ENCODE results near the gene UNC13D. TPM values are rescaled to one million over a fixed set of nuclear protein-coding genes. Genes with fewer than 3 reads are reported as not detected.

The UNC13D gene
- total RNA-seq, 1 donor from 2014 or later = 33.1 TPM

GRCh38 chr17:75876190-75876937, 32.2 kb upstream of the UNC13D start:
- peak overlapping the region; percentile 85 to 96 for H3K4me3 ChIP-seq
- peak in 1 of 2 donors; percentile 76 for DNase-seq (ENCODE audit: low spot score in 2 of 2)
- peaks cover 38 to 58% of the 10 kb centered on the region in 2 donors for H3K4me1 ChIP-seq
- intact Hi-C loops (cut with DNase I) = loop anchor here (2.0 to 10.0 kb wide), 2 partner anchors 28 to 212 kb away; partner anchors contain the start of genes MRPL38, RECQL5 and SAP30BP
- H3K27me3 ChIP-seq = no peaks in the 10 kb centered on the region
- peak in 2 of 3 experiments; percentile 15 to 31 for TF ChIP-seq CTCF (IDR thresholded peaks at IDR 0.05)
- peaks cover 13% of the 10 kb centered on the region in 2 donors for H3K36me3 ChIP-seq
- peak overlapping the region; percentile 96 to 99 for H3K27ac ChIP-seq
- no peaks in the 10 kb centered on the region for H3K9me3 ChIP-seq

- TF ChIP-seq CTCF (IDR thresholded peaks at IDR 0.05) = no peak
- no peak for DNase-seq (ENCODE audit: low spot score in 2 of 2)
- Histone ChIP-seq H3K4me1 (peaks cover 38 to 59% of the 10 kb centered on the region in 2 donors), H3K4me3 (peak overlapping the region; percentile 85 to 96), H3K27me3 (no peaks in the 10 kb centered on the region), H3K9me3 (no peaks in the 10 kb centered on the region), H3K36me3 (peaks cover 13% of the 10 kb centered on the region in 2 donors), H3K27ac (peak overlapping the region; percentile 96 to 99)
- intact Hi-C loops (cut with DNase I) = loop anchor here (2.0 to 10.0 kb wide), 2 partner anchors 29 to 211 kb away; partner anchors contain the start of genes MRPL38, RECQL5 and SAP30BP
These were observed 31.7 kb upstream of the UNC13D start for GRCh38 chr17:75875940-75876189.

- Histone ChIP-seq H3K9me3 (no peaks in the 10 kb centered on the region), H3K36me3 (peaks cover 13% of the 10 kb centered on the region in 2 donors), H3K4me3 (peak overlapping the region; percentile 85 to 96), H3K27ac (peak overlapping the region; percentile 96 to 99), H3K4me1 (peaks cover 41 to 62% of the 10 kb centered on the region in 2 donors), H3K27me3 (no peaks in the 10 kb centered on the region)
- no peak for TF ChIP-seq CTCF (IDR thresholded peaks at IDR 0.05)
- peak in 1 of 2 donors; percentile 85 for DNase-seq (ENCODE audit: low spot score in 2 of 2)
- intact Hi-C loops (cut with DNase I) = loop anchor here (10.0 kb wide), 1 partner anchor 211 kb away; the partner anchor contains the start of genes RECQL5 and SAP30BP
These were observed 31.2 kb upstream of the UNC13D start for GRCh38 chr17:75875182-75875939.

- no peak for DNase-seq (ENCODE audit: low spot score in 2 of 2)
- intact Hi-C loops (cut with DNase I) = loop anchor here (10.0 kb wide), 1 partner anchor 210 kb away; the partner anchor contains the start of genes RECQL5 and SAP30BP
- Histone ChIP-seq H3K27ac (peak overlapping the region; percentile 96 to 99), H3K27me3 (no peaks in the 10 kb centered on the region), H3K9me3 (no peaks in the 10 kb centered on the region), H3K4me1 (peaks cover 47 to 70% of the 10 kb centered on the region in 2 donors), H3K36me3 (peaks cover 13% of the 10 kb centered on the region in 2 donors), H3K4me3 (peak overlapping the region in 1 of 2 donors; percentile 85)
- no peak for TF ChIP-seq CTCF (IDR thresholded peaks at IDR 0.05)
These were observed 30.3 kb upstream of the UNC13D start for GRCh38 chr17:75874323-75875181.

Measured in ascending aorta (tissue), 2 donors.